ENCODE data around the gene KRTAP19-5.

The KRTAP19-5 gene

DNA sequence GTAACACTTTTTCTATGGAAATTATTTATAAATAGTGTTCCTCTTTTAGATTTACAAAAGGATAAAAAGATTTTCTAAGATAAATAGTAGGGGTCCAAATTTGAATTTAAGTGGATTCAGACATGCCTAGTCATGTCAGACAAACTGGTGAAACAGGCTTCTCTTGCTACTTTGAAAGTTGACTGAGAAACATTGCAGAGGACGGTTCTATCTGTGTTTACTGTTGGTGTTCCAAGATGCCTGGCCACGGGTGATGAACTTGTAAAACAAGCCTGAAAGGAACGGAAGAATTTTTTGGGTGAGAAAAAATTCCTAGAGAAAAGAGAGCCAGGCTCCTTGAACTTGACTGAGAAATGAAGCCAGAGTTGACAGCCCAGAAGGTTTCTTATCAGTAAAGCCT is 23.9 kb downstream of the KRTAP19-5 start:
- H3K4me3 ChIP-seq (ENCODE audit: low read depth, low read length): no peak overlapping the region
- no peak for DNase-seq

DNA sequence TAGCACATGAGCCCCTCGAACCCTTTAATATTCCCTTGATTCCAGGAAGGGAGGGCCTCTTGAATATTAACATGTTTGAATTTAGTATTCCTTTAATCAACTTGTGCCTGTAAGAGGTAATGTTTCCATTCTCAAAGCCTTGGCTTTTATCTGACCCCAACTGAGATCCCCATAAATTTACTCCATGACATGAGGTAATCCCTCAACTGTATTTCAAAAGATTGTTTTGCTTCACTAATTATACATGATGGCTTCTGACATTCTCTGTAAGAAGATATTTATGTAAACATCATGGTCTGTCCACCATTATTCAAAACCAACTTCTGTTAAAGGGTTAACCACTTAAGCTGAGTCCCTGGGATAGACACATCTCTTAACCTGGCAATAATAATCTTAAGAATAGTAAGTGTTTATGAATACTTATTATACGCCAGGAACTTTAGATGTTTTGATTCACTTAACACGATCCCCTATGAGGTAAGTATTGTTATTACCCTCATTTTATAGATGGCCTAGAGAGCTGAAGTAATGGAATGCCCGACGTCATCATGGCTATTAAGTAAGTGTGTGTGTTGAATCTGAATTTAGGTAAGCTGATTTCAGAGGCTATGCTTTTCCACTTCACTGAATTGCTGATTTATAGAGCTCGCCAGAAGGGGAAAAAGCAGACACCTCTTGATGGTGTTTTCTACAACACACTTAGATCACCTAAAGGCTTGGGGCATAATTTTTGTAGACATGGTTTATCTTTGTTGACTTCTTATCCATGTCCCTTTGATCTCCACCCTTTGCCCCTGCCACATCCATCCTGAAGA is 32.8 kb downstream of the KRTAP19-5 start:
- H3K9me3 ChIP-seq: no peaks in the 10 kb centered on the region
- TF ChIP-seq, protein P1, sequence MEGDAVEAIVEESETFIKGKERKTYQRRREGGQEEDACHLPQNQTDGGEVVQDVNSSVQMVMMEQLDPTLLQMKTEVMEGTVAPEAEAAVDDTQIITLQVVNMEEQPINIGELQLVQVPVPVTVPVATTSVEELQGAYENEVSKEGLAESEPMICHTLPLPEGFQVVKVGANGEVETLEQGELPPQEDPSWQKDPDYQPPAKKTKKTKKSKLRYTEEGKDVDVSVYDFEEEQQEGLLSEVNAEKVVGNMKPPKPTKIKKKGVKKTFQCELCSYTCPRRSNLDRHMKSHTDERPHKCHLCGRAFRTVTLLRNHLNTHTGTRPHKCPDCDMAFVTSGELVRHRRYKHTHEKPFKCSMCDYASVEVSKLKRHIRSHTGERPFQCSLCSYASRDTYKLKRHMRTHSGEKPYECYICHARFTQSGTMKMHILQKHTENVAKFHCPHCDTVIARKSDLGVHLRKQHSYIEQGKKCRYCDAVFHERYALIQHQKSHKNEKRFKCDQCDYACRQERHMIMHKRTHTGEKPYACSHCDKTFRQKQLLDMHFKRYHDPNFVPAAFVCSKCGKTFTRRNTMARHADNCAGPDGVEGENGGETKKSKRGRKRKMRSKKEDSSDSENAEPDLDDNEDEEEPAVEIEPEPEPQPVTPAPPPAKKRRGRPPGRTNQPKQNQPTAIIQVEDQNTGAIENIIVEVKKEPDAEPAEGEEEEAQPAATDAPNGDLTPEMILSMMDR (IDR thresholded peaks at IDR 0.05; ENCODE audit: low read depth, low read length): no peak
- H3K4me1 ChIP-seq: no peaks in the 10 kb centered on the region
- DNase-seq: no peak
- H3K36me3 ChIP-seq: no peaks in the 10 kb centered on the region
- no peak overlapping the region for H3K4me3 ChIP-seq (ENCODE audit: low read depth, low read length)
- no peaks in the 10 kb centered on the region for H3K27me3 ChIP-seq

More for the DNA sequence above, 23.9 kb downstream of the KRTAP19-5 start:
- TF ChIP-seq, protein P1 (IDR thresholded peaks at IDR 0.05; ENCODE audit: low read depth, low read length): no peak
- H3K36me3 ChIP-seq: no peaks in the 10 kb centered on the region
- no peaks in the 10 kb centered on the region for H3K9me3 ChIP-seq
- H3K27me3 ChIP-seq: no peaks in the 10 kb centered on the region
- no peaks in the 10 kb centered on the region for H3K4me1 ChIP-seq

DNA sequence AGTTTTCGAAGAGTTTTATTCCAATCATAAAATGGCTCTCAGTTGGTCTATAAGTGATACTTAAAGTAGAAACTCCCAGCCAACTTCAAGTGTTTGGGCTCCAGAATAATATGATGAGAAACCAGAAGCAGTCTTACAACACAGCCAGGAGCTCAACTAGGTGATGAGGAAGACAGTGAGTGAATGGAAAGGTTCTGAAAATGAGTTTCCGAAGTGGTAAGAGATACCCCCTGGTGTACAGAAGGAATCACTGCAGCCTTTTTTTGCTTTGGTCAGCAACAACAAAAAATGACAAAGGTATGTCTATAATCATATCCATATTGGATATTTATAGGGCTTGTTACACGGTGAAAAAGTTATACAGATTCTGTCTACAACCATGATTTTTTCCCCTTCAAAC is 38.2 kb downstream of the KRTAP19-5 start:
- no peaks in the 10 kb centered on the region for H3K27me3 ChIP-seq
- no peak for DNase-seq
- H3K4me1 ChIP-seq: no peaks in the 10 kb centered on the region
- H3K36me3 ChIP-seq: no peaks in the 10 kb centered on the region
- TF ChIP-seq, protein P1 (IDR thresholded peaks at IDR 0.05; ENCODE audit: low read depth, low read length): peak; percentile 58
- H3K4me3 ChIP-seq (ENCODE audit: low read depth, low read length): no peak overlapping the region
- H3K9me3 ChIP-seq: no peaks in the 10 kb centered on the region

Data from BE2C (cell line).